Fibroblast of lung (primary cell): Measurements from ENCODE around the gene URB1.

Experiments used
- CTCF ChIP-seq, 2 donors: IDR thresholded peaks in 1 of 2; conservative IDR thresholded peaks in 1 of 2; 1 replicate in 1 of 2; 2 replicates in 1 of 2; pipeline ENCODE4 v1.5.1; 2011 to 2012; ENCODE audit warnings: low read length in 2 of 2, control low read depth in 1 of 2, inconsistent platforms in 1 of 2, low read depth in 1 of 2, mild to moderate bottlenecking in 1 of 2
- EZH2 ChIP-seq: IDR thresholded peaks from 2 replicates; pipeline ENCODE4 v1.5.1; 2012; ENCODE audit warnings: low read length, control low read depth, mild to moderate bottlenecking; ENCODE audit errors: missing control alignments

GRCh38 chr21:32321480-32321879, 71.3 kb downstream of the URB1 start:
- no peak for TF ChIP-seq CTCF (conservative IDR thresholded peaks at IDR 0.05 in 1 of 2, IDR thresholded peaks at IDR 0.05 in 1 of 2; ENCODE audit: low read depth in 1 of 2, low read length in 2 of 2)
- no peak for TF ChIP-seq EZH2
